ENCODE measurements around the gene HECW1.

DNA sequence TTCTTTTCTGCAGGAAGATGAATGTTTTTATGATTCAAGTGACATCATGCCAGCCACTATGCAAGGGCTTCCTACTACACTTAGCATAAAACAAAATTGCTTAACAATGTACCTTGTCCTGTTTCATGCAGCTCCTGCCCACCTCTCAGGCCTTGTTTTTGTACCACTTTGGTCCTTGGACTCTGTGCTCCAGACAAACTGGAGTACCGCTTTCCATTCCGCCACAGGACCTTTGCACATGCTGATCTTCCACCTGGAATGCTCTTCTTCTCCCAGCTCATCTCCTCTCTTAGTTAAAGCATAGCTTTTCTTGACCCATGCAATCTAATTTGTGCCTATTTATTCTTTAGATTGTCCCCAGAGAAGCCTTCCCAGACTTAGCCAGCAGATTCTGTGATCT, 393.0 kb downstream of the HECW1 start:
- no peak for TF ChIP-seq EZH2 (IDR thresholded peaks at IDR 0.05; ENCODE audit: insufficient read depth, poor library complexity, severe bottlenecking)
- TF ChIP-seq EZH2phosphoT487 (IDR thresholded peaks at IDR 0.05; ENCODE audit: insufficient read depth, low read depth): no peak
